ENCODE data around the gene ARID5B.

Gene ARID5B

DNA sequence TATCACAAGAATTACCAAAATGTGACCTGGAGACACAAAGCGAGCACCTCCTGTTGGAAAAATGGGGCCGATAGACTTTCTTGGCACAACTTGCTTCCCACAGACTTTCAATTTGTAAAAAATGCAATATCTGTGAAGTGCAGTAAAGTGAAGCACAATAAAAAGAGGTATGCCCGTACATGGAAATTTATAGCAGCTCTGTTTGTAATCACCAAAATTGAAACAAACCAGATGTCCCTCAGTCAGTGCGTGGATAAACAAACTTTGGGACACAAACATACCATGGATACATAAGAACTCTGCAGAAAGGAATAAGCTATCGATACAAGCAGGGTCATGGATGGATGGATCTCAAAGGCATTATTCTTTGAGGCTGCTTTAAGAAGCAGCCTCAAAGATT lies 33.6 kb downstream of the ARID5B start:
- TF ChIP-seq, protein P1, sequence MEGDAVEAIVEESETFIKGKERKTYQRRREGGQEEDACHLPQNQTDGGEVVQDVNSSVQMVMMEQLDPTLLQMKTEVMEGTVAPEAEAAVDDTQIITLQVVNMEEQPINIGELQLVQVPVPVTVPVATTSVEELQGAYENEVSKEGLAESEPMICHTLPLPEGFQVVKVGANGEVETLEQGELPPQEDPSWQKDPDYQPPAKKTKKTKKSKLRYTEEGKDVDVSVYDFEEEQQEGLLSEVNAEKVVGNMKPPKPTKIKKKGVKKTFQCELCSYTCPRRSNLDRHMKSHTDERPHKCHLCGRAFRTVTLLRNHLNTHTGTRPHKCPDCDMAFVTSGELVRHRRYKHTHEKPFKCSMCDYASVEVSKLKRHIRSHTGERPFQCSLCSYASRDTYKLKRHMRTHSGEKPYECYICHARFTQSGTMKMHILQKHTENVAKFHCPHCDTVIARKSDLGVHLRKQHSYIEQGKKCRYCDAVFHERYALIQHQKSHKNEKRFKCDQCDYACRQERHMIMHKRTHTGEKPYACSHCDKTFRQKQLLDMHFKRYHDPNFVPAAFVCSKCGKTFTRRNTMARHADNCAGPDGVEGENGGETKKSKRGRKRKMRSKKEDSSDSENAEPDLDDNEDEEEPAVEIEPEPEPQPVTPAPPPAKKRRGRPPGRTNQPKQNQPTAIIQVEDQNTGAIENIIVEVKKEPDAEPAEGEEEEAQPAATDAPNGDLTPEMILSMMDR (IDR thresholded peaks at IDR 0.05; ENCODE audit: low read depth, low read length, missing control alignments) = no peak
- DNase-seq (ENCODE audit: low read depth) = no peak
- H3K4me3 ChIP-seq (ENCODE audit: low read depth, low read length) = no peak overlapping the region
- in situ Hi-C loops (cut with HindIII; ENCODE audit: low sequenced_read_pairs) = loop anchor here (5.0 kb wide), 1 partner anchor 72 kb away; no protein-coding TSS in a partner anchor

DNA sequence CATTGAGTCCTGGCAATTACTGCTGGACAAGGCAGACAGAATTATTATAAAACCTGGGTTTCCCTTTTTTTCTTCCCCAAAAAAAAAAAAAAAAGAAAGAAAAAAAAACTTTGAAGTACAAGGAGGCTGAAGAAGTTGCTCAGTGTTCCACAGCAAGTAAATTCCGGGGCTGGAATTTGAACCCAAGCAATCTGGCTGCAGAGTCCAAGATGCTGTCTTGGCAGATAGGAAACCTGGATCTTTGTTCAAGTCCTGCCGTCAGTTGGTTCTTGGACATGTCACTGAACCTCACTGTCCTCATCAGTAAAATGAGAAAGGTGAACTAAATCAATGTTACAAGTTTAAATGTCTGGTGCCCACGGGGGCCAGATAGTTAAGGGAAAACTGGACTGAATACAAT lies 35.3 kb downstream of the ARID5B start:
- H3K4me3 ChIP-seq (ENCODE audit: low read depth, low read length) = no peak overlapping the region
- DNase-seq (ENCODE audit: low read depth) = no peak
- TF ChIP-seq, protein P1 (IDR thresholded peaks at IDR 0.05; ENCODE audit: low read depth, low read length, missing control alignments) = no peak
- in situ Hi-C loops (cut with HindIII; ENCODE audit: low sequenced_read_pairs) = loop anchor here (5.0 kb wide), 1 partner anchor 71 kb away; no protein-coding TSS in a partner anchor

DNA sequence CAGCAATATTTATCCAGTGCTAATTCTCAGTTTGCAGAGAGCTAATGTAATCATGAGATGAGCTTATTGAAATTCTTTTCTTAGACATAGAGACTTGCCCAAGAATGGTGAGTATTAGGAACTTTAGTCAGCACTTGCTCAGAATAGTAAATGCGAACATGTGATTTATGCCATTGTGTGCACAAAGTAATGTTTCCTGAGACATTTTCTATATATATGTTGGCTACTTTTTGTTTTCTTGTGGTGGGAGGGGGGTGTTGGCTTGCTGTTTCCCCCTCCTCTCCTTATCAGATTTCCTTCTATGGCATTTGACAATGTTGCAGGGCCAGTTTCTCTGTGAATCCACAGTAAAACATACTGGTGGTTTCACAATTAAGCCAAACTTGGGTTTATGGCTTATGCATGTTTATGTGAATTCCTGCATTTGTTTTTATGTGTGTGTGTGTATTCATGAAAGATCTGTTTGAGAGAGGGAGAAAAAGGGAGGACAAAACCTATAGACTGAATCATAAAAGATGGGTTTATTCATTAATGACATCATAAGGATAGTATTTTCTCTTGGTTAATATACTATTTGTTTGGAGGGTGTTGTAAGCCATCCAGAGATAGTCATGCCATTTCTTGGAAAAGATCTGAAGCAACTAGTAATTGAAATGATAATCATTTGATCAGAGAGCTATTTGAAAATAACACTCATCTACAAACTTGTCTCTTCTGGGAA lies 36.3 kb downstream of the ARID5B start:
- no peak for DNase-seq (ENCODE audit: low read depth)
- no peak overlapping the region for H3K4me3 ChIP-seq (ENCODE audit: low read depth, low read length)
- in situ Hi-C loops (cut with HindIII; ENCODE audit: low sequenced_read_pairs) = loop anchor here (5.0 kb wide), 1 partner anchor 70 kb away; no protein-coding TSS in a partner anchor
- TF ChIP-seq, protein P1 (IDR thresholded peaks at IDR 0.05; ENCODE audit: low read depth, low read length, missing control alignments) = no peak

DNA sequence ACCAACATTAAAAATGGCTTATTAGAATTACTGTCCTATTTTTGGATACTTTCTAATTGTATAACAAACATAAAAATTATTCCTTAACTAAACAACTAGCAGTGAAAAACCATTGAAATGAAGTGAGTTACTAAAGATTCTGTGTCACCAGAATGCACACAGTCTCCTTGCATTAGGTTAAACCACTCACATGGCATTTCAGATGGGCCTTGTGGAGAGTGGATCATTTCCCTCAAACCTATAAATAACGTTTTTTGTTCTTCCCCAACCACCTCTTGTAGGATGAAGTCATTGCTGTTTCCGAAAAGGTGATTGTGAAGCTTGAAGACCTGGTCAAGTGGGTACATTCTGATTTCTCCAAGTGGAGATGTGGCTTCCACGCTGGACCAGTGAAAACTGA lies 38.4 kb downstream of the ARID5B start:
- TF ChIP-seq, protein P1 (IDR thresholded peaks at IDR 0.05; ENCODE audit: low read depth, low read length, missing control alignments) = no peak
- DNase-seq (ENCODE audit: low read depth) = no peak
- no peak overlapping the region for H3K4me3 ChIP-seq (ENCODE audit: low read depth, low read length)
- in situ Hi-C loops (cut with HindIII; ENCODE audit: low sequenced_read_pairs) = loop anchor here (5.0 kb wide), 1 partner anchor 67 kb away; no protein-coding TSS in a partner anchor

DNA sequence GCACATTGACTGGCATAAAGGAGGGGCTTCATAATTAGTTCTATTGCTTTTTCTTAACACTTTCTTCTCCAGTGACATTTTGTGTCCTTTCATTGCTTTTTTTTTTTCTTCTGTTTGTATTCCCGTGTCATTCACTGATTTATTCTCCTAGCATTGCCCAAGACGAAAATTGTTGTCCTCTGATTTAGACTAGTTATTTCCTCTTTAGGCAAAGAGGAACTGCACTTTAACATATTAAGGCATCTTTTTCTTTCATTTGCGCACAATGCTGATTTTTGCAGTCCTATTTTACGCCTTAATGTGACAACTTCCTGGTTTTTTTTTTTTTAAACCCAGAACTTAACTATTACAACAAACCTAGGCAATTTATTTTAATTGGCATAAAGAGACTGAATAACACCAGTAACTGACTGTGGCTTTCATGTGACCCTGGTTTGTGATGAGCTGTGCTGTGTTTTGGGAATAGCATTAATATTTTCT lies 39.7 kb downstream of the ARID5B start:
- no peak for DNase-seq (ENCODE audit: low read depth)
- in situ Hi-C loops (cut with HindIII; ENCODE audit: low sequenced_read_pairs) = no loop called here
- no peak overlapping the region for H3K4me3 ChIP-seq (ENCODE audit: low read depth, low read length)
- TF ChIP-seq, protein P1 (IDR thresholded peaks at IDR 0.05; ENCODE audit: low read depth, low read length, missing control alignments) = no peak

DNA sequence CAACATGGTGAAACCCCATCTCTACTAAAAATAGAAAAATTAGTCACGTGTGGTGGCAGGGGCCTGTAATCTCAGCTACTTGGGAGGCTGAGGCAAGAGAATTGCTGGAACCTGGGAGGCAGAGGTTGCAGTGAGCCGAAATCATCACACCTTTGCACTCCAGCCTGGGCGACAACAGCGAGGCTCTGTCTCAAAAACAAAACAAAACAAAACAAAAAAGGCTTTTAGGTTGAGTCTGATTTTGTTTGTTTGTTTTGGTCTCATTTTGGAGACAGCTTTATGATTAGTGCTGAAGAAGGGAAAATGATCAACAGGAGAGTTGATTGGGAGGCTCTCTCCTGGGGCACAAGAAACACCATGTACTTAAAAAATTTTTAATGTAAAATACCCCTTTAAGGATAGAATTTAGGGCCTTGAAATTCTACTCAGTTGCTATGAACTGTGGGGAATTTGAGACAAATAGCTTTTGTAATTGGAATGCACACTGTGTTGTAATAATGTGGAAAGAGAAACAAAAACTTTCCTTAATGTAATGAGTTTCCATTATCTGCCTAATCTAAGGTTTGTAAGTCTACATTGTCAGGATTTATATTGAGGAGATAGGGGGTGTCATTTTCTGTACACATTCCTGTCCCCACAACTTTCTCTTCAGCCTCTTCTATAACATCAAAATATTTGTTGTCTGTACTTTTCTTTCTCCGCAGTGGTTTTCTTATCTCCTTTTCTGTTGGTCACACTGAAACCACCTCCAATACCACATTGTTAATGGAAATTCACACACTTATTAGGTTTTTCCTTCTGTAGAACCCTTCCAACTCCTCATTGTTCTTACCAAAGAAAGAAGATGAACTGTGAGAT lies 41.3 kb downstream of the ARID5B start:
- TF ChIP-seq, protein P1 (IDR thresholded peaks at IDR 0.05; ENCODE audit: low read depth, low read length, missing control alignments) = no peak
- in situ Hi-C loops (cut with HindIII; ENCODE audit: low sequenced_read_pairs) = no loop called here
- no peak overlapping the region for H3K4me3 ChIP-seq (ENCODE audit: low read depth, low read length)
- no peak for DNase-seq (ENCODE audit: low read depth)

Measured in astrocyte of the cerebellum (primary cell).